HG03025 (cell line): ENCODE results near the gene GPR149.
"Not testable (repeated sequence)": the region's sequence is repeated elsewhere in the genome, so short reads cannot be mapped to it uniquely, and the experiment has no call there.

Experiments
- ATAC-seq: cut with Tn5 transposase; IDR thresholded peaks from one replicate; pipeline ENCODE4 v1.9.1; 2021; ENCODE audit warnings: mild to moderate bottlenecking, moderate library complexity; ENCODE audit not compliant: unreplicated experiment, low FRiP score

GPR149 gene, protein sequence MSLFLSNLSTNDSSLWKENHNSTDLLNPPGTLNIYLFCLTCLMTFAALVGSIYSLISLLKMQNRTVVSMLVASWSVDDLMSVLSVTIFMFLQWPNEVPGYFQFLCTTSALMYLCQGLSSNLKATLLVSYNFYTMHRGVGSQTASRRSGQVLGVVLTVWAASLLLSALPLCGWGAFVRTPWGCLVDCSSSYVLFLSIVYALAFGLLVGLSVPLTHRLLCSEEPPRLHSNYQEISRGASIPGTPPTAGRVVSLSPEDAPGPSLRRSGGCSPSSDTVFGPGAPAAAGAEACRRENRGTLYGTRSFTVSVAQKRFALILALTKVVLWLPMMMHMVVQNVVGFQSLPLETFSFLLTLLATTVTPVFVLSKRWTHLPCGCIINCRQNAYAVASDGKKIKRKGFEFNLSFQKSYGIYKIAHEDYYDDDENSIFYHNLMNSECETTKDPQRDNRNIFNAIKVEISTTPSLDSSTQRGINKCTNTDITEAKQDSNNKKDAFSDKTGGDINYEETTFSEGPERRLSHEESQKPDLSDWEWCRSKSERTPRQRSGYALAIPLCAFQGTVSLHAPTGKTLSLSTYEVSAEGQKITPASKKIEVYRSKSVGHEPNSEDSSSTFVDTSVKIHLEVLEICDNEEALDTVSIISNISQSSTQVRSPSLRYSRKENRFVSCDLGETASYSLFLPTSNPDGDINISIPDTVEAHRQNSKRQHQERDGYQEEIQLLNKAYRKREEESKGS

DNA sequence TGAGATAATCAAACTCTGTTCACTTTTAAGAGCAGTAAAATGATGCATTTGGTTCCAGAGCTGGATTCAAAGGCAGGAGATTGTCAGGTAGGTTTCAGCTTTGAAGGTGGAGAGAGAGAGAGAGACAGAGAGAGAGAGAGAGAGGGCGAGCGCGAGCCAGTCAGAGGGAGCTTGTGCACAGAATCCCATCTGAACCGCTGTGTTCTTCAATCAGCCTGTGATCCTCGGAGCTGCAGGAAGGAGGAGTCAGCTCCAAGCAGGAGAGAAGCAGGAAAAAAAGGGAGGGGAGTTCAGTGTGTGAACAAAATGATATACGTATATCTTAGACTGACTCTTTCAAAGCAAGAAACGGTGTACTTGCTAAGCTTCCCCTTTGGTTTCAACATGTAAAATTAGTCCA is at the start of gene GPR149:
Gene GPR149 (minus strand): TSS at position 177 of the 400 bp plus-strand sequence. CDS start 575 bp downstream, outside the sequence.
- ATAC-seq = no peak

DNA sequence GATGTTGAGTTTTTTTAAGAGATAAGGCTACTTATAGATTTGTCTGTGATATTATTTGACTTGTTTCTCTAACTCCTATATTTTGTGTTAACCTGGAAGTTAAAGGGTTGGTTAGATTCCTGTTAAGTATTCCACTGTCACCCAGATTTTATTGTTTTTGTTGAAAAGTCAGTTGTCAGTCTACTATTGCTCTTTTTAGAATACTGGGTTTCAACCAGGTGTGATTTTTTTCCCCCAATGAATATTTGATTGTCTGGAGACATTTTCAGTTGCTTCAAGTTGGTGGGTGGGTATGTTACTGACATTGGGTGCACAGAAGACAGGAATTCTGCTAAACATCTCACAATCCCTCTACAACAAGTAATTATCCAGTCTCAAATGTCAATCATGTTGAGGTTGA is 43.8 kb upstream of the GPR149 start:
- no peak for ATAC-seq

- no peak for ATAC-seq
Observed at GRCh38 chr3:154469585-154469984, 39.6 kb upstream of the GPR149 start.

DNA sequence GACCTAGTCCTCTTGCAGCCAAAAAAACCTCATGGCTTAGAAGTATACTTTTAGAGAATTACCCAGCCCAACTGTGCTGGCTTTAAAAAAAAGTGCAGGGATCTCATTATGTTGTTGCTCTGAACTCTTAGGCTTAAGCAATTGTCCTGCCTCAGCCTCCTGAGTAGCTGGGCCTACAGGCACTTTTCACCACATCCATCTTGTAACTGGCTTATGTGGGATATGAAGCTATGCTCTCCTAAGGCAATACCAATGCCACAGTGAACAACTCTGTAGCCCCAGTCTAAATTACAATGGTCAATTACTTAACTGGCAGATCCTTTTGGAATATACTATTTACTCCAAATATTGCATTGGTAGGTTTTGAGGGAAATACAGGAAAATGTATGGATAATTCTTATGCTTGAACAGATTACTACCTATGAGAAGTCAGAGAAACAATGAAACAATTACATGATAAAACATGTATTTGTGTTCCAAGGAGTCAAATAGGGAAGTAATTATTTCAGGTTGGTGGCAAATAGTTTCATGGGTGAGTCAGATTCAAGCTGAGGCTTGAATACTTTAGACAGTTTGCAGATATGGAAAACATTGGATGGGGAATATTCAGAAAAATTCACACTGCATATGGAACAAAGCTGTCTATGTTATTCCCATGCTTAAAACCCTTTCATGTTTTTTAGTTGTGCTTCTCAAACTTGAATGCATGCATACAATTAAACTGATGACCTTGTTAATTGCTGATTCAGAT is 34.6 kb upstream of the GPR149 start:
- no peak for ATAC-seq

DNA sequence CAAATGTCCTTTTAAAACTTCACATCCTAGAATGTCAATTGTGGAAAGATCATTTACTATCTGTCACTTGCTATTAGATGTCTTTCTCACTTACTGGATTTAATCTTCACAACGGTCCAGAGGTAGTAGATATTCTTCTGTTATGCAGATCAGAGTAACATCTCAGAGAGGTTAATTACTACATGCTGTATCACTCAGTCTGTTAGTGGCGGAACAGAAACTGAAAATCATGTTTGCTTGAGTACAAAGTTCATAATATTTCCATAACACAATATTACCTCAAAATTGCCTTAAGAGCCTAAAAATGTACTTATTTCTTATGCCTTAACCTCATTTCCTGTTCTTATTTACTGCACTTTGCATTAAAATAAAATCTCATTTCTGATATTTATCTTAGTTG is 28.6 kb upstream of the GPR149 start:
- ATAC-seq = no peak

- ATAC-seq = not testable (repeated sequence)
Observed at GRCh38 chr3:154439081-154439480, 9.1 kb upstream of the GPR149 start.

GRCh38 chr3:154431043-154431442 is 1.1 kb upstream of the GPR149 start:
- ATAC-seq = no peak

DNA sequence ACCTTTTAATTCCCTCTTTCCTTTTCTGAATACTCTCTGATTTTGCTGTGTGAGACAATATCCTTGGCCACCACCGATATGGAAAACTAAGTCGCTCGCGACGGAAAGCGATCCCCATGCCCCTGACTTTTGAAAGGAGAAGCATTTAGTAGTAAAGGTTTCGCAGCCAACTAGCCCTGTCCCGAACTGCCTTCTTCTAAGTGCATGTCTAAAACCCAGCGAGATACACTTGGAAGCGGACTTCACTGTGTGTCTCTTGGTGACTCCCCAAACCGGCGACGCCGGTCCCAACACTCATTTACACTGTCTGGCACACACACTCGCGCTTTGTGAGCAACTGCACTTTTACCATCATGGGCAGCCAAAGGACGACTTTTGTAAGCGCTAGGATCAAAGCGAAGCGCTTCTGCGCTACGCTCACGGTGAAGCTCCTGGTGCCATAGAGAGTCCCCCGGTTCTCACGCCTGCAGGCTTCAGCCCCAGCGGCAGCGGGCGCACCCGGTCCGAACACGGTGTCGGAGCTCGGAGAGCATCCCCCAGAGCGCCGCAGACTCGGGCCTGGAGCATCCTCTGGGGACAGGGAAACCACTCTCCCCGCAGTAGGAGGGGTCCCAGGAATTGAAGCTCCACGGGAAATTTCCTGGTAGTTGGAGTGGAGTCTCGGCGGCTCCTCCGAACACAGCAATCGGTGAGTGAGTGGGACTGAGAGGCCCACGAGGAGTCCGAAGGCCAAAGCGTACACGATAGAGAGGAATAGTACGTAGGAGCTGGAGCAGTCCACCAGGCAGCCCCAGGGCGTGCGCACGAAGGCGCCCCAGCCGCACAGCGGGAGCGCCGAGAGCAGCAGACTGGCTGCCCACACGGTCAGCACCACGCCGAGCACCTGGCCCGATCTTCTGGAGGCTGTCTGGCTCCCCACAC is 1.4 kb downstream of the GPR149 start:
- no peak for ATAC-seq

- ATAC-seq = no peak
Observed at GRCh38 chr3:154427685-154428285, 2.2 kb downstream of the GPR149 start.

GRCh38 chr3:154422694-154423093 is 7.3 kb downstream of the GPR149 start:
- ATAC-seq = no peak

DNA sequence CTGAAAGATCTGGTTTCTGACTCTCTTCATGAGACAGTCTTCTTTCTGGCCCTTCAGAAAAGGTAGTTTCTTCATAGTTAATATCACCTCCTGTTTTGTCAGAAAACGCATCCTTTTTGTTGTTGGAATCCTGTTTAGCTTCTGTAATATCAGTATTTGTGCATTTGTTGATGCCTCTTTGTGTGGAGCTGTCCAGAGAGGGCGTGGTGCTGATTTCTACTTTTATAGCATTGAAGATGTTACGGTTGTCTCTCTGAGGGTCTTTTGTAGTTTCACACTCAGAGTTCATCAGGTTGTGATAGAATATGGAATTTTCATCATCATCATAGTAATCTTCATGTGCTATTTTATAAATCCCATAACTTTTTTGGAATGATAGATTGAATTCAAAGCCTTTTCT is 8.9 kb downstream of the GPR149 start:
- no peak for ATAC-seq

GRCh38 chr3:154398084-154398967 is 31.7 kb downstream of the GPR149 start:
- peak; percentile 93 for ATAC-seq

DNA sequence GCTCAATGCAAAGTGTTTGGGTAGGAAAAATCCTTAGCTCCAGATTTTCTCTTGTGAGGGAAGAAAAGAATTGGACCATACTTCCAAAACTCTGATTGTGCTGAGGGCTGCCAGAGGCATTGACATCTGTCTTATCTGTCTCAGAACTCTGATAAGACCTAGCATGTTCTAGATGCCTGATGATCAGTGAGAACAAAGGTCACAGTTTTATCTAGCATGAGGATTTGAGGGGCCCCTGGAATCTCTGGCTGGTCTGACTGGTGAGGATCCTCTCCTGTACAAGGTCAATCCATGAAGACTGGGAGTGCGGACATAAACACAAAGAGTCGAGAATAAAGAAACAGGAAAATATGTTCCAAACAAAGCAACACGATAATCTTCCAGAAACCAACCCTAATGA is 40.1 kb downstream of the GPR149 start:
- ATAC-seq = no peak

DNA sequence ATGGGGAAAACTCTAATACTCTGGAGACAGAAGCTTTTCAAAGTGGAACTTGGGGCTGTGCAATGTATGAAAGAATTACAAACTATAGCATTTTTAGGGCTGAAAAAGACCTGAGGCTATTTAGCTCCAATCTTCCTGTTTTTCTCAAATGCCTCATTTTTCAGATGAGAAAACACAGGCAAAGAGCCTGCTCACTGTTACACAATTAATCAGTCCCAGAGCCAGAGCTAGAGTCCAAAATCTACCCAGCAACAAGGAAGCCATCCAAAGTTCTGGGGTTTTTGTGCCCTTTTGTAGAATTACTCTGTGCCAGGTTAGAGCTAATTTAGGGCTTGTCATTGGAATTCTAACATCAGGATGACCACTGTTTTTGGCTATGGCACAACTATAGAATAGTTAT is 45.5 kb downstream of the GPR149 start:
- no peak for ATAC-seq

DNA sequence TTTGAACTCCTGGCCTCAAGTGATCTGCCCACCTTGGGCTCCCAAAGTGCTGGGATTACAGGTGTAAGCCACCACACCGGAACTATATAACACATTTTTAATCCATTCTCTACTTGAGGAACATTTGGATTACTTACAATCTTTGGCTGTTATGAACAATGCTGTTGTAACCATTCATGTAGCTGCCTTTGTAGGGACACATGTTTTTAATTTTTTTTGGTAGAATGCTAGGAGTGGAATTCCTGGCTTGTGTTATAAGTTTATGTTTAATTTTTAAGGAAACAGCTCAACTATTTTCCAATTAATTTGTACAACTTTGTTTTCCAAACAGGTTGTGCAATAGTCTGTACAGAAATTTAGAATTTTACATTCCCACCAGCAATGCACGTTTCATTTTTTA is 51.7 kb downstream of the GPR149 start:
- ATAC-seq = no peak

GRCh38 chr3:154367221-154367620 is 62.8 kb downstream of the GPR149 start:
- ATAC-seq = no peak

DNA sequence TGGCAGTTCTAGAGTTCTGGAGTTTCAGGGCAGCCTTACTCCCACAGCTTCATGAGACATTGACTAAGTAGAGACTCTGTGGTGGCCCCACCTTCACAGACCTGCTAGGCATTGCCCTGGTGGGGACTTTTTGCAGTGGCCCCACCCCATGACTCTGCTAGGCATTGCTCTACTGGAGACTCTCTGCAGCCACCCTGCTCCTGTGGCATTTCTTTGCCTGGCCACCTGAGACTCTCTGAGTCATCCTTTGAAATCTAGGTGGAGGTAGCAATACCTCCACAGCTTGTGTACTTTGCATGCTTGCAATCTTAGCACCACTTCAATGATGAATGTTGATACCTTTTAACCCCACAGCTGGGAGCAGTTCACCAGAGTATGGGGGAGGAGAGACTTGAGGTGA is 65.1 kb downstream of the GPR149 start:
- ATAC-seq = no peak

- no peak for ATAC-seq
Observed at GRCh38 chr3:154361099-154361498, 68.9 kb downstream of the GPR149 start.

DNA sequence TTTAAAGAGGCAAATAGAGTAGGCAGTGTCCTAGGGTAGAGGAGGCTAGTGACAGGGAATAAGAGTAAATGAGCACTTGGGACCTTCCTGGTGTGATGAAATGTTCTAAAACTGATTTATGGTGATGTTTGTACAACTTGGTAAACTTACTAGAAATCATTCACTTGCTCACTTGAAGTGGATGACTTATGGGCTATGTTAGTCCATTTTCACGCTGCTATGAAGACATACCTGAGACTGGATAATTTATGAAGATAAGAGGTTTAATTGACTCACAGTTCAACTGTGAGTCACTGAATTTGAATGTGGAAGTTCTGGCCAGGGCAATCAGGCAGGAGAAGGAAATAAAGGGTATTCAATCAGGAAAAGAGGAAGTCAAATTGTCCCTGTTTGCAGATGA is 74.0 kb downstream of the GPR149 start:
- ATAC-seq = no peak
